ENCODE data around the gene ELMO1. TPM values are rescaled to one million over a fixed set of nuclear protein-coding genes. Genes with fewer than 3 reads are reported as not detected.

The ELMO1 gene
- total RNA-seq, 1 donor from 2014 or later, result 139 TPM

DNA sequence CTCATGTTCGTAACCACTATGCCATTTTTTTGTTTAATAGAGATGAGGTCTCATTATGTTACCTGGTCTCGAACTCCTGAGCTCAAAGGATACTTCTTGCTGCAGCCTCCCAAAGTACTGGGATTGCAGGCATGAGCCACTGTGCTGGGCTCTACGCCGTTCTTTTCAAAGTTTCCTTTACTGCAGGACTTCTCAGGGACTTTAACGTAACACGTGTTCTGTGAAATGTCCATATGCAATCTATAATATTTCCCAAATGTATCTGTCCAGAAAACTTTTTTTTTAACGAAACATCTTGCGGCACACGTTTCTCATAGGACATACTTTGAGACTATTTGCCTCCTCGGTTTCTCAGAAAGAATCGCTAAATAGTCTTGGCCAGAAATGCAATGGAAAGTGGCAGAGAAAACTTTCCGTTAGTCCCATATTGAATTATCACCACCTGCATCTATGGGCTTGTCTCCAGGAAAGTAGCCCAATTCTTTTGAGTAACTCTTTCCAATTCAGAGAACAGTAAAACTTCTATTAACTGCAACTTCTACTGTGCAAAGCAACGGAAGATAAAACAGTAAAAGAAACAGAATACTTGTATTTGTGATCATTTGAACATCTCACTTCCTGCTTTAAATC lies 96.3 kb downstream of the ELMO1 start:
- intact Hi-C loops (cut with micrococcal nuclease), result loop anchor here (2.0 to 10.0 kb wide), 4 partner anchors 55 to 868 kb away; no protein-coding TSS in a partner anchor

DNA sequence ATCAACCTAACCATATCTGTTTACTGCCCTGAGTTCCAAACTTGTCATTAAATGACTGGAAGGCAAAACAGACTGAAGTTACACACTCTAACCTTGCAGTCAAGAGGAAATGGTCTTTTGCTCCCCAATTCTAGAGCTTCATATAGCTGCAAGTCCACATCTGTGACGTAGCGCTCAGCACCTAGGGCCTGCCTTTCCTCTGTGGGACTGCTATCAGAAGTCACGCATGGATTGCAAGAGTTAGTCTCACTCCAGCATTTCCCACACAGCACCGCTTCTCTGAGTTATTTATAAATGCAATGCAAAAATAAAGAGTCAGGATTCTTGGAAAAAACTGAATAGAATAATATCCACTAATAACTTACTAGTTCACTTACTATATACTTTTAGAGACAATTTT lies 96.9 kb downstream of the ELMO1 start:
- intact Hi-C loops (cut with micrococcal nuclease), result loop anchor here (2.0 to 10.0 kb wide), 4 partner anchors 56 to 867 kb away; no protein-coding TSS in a partner anchor

DNA sequence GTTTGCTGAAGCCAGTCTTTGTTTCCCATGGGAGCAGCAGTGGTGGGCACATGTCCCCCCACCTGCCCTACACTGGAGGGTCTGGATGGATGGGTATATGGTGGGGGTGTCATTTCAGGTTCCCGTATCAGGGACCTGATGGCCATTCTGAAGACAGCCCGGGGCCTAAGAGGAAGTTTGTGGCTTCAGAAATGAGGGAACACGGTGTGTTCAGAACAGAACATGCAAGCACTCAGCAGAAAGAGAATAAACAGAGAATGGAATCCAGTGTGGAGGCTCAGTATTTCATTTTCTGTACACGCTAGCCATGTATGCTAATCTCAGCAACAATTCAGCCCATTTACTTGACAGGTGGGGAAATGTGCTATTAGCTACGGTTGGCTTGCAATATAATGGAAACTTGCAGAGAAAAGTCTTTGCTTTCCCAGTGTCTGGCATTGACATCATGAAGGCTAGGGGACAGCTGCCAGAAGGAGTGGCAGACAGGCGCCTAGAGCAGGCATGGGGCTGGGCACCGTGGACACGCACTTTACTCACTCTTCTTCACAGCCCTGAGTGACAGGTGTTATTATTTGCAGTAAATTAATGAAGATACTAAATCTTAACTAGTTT lies 98.6 kb downstream of the ELMO1 start:
- intact Hi-C loops (cut with micrococcal nuclease), result loop anchor here (5.0 to 10.0 kb wide), 3 partner anchors 57 to 865 kb away; no protein-coding TSS in a partner anchor

DNA sequence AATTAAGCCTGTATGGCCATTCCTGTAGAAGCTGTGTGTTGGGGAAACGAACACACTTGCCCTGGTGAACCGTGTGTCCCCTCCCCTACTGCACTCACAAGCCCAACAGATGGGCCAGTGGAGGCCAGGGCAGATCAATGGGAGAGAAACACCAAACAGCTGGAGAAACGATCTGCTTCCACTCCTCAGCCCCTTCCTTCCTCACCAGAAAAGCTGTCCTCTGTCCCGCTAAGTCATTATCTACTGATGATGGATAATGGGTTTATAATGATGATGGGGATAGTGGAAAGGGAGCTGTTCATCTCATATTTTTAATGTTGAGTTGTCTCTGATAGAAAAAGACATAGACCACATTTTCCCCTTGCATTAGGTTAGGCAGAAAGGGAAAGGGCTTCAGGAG lies 99.7 kb downstream of the ELMO1 start:
- intact Hi-C loops (cut with micrococcal nuclease), result no loop called here

DNA sequence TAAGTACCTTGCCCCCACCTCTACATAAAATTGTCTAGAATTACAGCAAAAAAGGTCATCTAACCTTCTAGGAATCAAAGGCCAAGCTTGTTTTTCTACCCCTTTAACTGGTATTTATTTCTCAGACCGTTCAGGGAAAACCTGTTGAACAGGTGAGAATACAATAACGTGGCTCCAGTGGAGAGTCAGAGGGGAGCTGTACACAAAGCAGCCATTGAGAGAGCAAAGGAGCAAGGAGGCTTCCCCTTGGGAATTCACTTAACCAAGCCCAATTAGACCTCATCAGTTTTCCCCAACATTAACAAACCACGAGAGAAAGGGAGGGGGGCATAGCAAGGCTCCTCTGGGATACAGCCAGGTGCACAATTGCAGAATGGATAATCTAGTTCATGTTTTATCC lies 101.9 kb downstream of the ELMO1 start:
- intact Hi-C loops (cut with micrococcal nuclease), result no loop called here

DNA sequence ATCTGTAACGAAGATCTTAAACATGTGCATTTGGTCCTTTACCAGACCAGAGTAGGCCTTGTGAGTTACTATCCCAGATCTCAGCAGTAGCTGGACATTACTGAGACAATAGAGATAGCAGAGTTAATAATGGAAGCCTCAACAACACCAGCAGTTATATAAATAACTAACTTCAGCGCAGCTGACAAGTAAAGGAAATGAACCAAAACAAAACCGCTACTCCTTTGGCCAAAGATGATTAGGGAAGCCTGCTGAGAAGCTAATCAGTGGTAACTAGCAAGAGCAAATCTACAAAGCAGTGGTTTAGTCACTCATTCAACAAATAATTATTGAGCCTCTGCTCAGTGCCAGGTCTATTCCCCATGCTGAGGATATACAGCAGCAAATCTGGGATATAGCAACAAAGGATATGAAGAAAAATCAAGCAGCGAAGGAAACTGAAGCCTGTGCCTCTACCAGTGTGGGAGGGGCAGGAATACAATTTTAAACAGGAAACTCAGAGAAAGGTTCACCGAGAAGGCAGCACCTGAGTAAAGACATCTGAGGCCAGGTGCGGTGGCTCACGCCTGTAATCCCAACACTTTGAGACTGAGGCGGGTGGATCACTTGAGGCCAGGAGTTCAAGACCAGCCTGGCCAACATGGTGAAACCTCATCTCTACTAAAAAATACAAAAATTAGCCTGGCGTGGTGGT lies 103.6 kb downstream of the ELMO1 start:
- intact Hi-C loops (cut with micrococcal nuclease), result loop anchor here (5.0 kb wide), 1 partner anchor 953 kb away; no protein-coding TSS in a partner anchor

DNA sequence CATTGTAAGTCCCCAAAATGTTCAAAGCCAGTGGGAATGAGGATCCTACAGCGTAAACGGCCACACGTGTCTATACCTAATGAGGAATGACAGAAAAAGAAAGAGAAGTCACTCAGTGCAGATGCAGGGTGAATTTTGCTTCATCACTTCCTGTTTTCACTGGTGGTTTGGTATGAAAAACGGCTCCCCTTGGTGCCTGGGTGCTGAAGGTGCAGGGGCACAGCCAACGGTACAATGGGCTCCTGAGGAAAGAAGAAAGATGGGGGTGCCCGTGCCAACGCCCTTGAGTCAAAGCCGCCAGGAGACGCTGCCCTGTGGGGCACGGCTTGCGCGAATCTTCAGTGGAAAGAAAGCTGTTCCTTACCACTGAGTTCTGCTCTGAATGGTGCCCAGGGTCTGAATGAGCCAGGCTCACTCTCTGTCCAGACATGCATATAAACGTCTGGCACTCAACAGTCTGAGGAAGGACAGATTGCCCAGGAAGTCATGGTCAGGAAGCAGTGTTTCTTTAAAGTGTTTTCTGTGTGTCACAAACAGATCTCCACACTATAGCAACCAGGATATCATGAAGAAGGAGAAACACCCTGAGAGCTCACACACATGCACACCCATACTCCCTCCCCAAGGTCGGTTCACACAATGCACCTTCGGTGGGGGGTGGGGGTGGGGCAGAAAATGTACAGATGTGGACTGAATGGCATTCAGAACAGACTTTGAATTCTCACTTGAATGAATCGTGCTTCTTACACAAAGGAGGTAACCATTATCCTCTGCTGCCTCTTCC lies 105.8 kb downstream of the ELMO1 start:
- intact Hi-C loops (cut with micrococcal nuclease), result loop anchor here (1.0 to 5.0 kb wide), 5 partner anchors 10 to 951 kb away; partner anchors contain the start of gene ELMO1

DNA sequence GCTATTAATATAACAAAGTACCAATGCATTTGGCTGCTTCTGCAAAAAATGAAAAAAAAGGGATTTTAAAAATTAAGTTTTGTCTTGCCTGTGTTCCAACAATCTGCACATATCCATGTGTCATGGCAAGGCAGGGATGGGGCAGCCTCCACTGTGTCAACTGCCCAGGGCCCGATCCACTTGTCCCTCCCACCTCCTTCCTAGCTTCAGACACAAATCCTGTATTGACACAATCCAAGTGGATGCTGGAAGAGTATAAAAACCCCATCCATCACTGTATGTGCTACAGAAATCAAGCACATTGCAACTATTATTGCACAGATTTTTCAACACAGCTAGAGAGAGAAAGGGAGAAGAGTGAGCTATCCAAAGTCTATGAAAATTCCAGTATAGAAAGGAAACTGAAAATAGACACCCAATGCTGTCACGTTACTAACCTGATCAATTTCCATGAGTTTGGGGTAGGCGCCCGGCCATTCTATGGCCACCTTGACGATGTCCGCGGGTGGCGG lies 106.4 kb downstream of the ELMO1 start:
- intact Hi-C loops (cut with micrococcal nuclease), result loop anchor here (1.0 to 5.0 kb wide), 5 partner anchors 11 to 950 kb away; partner anchors contain the start of gene ELMO1

DNA sequence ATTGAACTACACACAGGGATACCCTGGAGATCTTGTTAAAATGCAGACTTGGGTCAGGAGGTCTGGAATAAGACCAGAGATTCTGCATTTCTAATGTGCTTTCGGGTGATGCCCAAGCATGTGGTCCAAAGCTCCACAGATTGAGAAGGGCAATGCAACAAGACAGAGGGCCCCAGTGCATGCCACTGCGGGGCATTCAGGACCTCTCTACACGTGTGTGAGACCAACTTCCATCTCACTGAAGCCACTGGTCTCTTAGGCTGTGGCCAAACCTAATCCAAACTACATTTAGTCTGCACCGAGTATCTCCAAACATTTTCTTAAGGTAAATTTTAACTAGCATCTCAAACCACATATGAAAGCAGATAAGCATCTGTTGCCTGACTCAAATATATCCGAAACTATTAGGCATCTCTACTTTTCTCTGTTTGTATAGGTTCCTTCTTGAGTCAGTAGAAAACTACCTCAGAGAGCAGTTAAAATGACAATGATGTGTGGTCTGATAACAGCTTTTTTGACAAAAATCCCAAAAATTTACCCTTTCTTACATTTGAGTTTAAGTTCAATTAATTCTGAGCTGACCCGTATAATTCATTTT lies 107.5 kb downstream of the ELMO1 start:
- intact Hi-C loops (cut with micrococcal nuclease), result loop anchor here (5.0 kb wide), 1 partner anchor 949 kb away; no protein-coding TSS in a partner anchor

DNA sequence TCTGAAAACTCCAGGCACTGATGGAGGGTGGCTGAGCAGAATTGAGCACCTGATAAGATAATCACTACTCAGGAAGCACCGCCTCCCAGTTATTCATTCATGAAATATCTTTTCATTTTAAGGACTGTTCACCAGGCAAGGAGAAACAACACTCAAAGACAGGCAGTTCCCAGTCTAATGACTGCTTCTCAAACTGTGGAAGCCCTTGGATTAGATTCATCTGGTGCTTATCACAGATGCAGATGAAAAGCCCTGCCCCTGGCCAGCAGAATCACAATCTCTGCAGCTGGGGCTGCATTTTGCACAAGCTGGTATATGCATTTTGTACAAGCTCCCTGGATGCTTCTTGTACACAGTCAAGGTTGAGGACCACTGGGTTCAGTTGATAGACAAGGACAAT lies 109.7 kb downstream of the ELMO1 start:
- intact Hi-C loops (cut with micrococcal nuclease), result no loop called here

DNA sequence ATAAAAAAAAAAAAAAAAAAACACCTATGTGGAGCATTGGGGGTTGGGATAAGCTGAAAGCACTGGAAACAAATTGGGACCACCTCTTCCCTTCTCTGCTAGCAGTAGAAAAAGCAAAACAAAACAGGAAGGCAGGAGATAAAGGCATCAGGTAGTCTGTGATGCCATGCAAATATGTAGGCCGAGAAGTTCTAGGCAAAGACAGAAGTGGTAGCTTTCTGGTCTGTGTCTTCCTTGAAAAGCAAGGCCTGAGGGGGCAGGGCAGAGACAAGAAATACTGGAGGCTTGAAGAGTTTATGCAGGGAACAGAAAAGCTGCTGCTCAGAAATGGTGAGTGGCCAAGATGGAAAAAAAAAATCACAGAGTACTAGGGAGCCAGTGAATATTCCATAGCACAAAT lies 111.1 kb downstream of the ELMO1 start:
- intact Hi-C loops (cut with micrococcal nuclease), result no loop called here

DNA sequence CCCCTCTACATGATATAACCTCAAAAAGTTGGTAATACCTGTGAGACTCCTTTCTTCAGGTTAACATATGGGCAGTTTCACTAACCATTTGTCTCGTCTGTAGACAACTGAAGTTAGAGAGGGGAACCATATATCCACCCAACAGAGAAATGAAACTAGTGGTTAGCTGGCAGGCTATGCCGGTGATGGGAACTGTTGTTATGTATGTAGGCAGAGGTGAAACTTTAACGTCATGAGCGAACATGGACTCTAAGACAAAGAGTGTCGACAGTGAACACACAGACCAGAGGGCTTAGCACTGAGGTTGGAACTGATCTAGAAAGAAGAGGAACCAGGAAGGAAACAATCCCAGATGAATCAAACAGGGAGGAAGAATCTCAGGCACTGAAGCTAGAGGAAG lies 112.4 kb downstream of the ELMO1 start:
- intact Hi-C loops (cut with micrococcal nuclease), result no loop called here

DNA sequence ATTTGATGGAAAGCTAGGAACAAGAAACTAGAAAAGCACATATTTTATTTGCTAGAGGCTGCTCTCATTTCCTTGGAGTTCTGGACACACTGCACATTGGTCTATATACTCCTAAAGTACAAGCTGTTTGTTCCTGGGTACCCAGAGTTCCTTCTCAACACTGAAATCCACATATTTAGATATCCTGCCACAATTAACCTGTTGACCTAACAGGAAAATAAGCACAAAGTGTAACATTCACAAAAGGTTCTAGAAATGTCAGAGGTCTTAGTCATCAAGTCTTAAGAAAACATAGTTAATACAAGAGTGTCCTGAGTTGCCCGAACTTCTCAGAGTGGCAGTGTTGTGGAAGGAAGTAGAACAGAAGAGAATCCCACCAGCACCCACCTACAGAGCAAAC lies 115.6 kb downstream of the ELMO1 start:
- intact Hi-C loops (cut with micrococcal nuclease), result no loop called here

DNA sequence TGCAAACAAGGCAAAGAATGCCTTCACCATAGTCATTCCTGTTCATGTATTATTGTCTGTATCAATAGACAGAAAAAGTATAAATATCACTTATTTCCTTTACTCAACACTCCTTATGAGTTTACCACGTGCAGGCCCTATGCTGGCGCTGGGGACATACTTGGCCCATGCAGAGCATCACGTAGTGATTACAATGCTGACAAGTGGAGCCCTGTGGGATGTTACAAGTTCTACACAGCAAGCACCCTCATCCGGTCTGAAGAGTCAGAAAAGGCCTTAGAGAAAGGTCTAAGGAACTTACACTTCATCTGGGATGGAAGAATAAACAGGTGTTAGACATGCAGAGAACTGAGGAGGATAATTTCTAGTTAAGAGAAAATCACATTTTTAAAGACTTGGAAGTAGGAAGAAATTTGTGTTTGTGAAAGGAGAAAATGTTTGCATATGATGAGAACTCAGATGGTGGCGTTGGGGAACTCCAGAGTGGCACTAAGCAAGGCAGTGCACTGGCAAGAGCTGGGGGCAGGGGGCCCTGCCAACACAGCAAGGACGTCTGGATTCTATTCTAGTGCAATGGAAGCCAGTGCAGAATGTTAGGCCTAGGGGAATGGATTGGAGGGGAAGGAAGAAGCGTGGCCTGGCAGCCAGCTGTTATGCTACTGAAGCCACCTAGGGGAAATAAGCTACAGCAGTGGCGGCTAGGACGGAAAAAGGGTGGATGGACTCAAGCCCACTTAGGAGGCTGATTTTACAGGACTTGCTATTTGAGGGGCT lies 116.2 kb downstream of the ELMO1 start:
- intact Hi-C loops (cut with micrococcal nuclease), result no loop called here

DNA sequence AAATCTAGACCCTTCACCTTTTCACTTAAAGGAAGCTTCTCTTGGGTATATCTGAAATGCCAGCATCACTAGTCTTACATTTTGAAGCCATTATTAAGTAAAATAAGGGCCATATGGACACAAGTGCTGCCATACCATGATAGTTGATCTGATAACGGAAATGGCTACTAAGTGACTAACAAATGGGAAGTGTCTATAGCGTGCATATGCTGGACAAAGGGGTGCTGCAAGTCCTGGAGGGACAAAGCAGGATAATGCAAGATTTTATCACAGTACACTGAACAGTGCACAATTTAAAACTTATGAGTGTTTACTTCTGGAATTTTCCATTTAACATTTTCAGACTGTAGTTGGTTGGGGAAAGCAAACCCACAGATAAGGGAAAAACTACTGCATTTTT lies 117.9 kb downstream of the ELMO1 start:
- intact Hi-C loops (cut with micrococcal nuclease), result no loop called here

DNA sequence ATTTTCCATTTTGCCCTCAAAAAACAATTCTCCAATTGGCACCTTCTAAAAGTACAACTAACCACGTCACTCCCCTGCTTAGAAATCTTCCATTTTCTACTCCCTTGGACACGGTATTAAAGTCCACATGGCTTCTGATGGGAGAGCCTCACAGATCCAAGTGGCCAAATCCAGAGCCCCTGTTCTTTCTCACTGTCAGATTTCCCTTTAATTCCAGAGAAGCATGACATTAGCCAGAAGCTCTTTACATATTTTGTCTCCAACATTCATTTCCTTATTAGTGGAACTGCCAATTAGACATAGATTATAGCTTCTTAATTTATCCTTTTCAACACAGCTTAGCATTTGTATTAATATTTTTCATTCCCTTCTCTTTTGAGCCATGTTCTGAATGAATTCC lies 118.7 kb downstream of the ELMO1 start:
- intact Hi-C loops (cut with micrococcal nuclease), result no loop called here

DNA sequence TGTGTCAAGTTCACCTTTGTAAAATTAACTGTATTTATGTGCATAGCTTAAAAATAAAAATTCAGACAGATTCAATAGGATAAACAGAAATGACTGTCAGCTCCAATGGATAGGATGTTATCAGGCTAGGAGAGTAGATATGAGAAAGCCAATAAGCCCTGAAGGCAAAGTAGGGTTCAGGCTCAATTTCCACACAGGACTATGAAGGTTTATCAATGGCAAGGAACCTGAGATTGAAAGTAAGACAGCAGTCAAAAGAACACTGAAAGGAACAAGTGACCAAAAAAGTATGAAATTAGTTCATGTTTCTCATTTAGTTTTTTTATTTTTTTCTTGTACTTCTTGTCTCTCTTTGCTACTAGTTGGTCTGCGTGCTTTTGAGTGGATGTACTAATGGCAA lies 121.4 kb downstream of the ELMO1 start:
- intact Hi-C loops (cut with micrococcal nuclease), result no loop called here

DNA sequence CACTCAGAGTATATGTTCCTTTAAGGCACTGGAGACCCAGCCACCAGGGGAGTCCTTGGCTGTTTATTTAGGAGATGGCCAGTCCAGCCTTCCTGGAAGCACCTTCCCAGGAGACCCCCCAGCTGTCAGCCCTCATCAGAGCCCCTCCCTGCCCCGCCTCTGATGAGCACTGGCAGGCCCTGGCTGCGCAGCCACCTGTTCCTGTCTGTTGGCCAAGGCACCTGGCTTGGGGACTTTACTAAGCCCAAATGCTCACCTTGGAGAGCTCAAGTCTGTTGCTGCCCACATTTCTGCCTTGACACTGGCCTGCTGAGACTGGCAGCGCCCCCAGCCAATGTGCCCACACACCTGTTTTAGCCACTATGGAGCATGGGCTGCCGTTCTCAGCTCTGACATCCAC lies 124.7 kb downstream of the ELMO1 start:
- intact Hi-C loops (cut with micrococcal nuclease), result no loop called here

DNA sequence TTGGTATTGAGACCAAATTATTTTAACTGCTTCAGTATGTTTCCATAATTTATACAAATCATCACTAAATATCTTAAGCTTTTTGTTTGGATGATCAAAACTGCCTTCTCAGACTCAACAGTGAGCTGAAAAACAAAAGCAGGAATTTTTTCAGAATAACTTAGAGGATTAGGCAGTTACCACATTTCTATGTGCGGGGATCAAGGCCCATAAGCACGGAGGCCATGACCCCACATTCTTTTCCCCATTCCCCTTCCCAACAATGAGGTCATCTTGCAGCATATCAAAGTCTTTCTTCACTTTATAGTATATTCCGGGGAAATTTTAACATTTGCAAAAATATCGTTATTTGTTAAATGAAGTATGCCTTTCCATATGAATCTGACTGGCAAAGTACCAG lies 125.8 kb downstream of the ELMO1 start:
- intact Hi-C loops (cut with micrococcal nuclease), result no loop called here

DNA sequence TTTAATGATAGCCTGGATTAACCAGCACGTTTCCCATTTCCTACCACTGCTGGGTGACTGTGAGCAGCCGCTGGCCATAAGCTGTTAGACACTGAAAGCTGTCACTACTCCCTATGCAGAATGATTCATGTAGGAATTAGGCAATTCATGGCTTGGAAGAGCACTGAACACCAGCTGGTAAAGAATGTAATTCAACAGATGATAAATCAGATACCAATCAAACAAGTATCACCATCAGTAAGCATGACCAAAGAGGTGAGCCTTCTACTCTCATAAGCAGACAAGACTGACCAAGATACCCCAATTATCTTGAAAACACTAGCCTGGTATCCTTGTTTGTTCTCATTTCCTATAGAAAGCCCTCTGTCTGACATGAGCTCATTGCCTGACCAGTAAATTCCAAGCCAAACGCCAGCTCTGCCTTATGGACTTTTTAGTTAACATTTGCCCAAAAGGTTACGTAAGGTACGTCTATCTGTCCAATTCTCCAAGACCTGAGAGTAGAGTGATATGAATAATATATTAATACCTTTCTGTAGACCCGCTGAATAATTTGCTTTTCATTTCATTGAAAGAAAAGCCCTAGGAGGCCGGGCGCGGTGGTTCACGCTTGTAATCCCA lies 127.7 kb downstream of the ELMO1 start:
- intact Hi-C loops (cut with micrococcal nuclease), result no loop called here
